ENCODE results near the gene XPR1. TPM values are rescaled to one million over a fixed set of nuclear protein-coding genes. Genes with fewer than 3 reads are reported as not detected.
A peak's percentile ranks its signal among the peaks of the same experiment; 100 is the strongest.

XPR1 gene
- total and polyA plus RNA-seq, 2 of the 8 experiments (the other 6 are each of a cell fraction or from before 2014, with no cell fraction given): 28.6 to 43.9 TPM

GRCh38 chr1:180838535-180838934, 206.7 kb downstream of the XPR1 start:
- no peak overlapping the region for H3K18ac ChIP-seq (ENCODE audit: extremely low read depth, low read length)
- 88% methylated on average over 3 of the region's 3 CpGs; no CpG with 5 or more reads in 1 of the 2 experiments for WGBS, 2 experiments (ENCODE audit: extremely low coverage in 1 of 2, insufficient coverage in 1 of 2, insufficient read length in 1 of 2, insufficient replicate concordance in 2 of 2, low coverage in 1 of 2, low lambda C conversion rate in 2 of 2, missing lambda C conversion rate in 1 of 2)
- CTCF ChIA-PET (ENCODE audit: partially characterized antibody): interaction anchor here (1.3 to 1.8 kb wide), 2 partner anchors 24 to 306 kb away, joined by 3 to 5 read pairs; no protein-coding TSS in a partner anchor
- H4K91ac ChIP-seq (replicated peaks; ENCODE audit: insufficient read length, low read length): no peak overlapping the region
- H4K5ac ChIP-seq (ENCODE audit: insufficient read length, low read depth, low read length): no peak overlapping the region
- TF ChIP-seq ATF3 (IDR thresholded peaks at IDR 0.05; ENCODE audit: insufficient read depth, low read depth, low read length) (no peak), CREB1 (IDR thresholded peaks at IDR 0.05) (no peak), RXRA (IDR thresholded peaks at IDR 0.05; ENCODE audit: insufficient read depth, low read depth, low read length) (no peak), EGR1 (IDR thresholded peaks at IDR 0.05; ENCODE audit: borderline replicate concordance, low read depth, low read length) (no peak), RBBP5 (IDR thresholded peaks at IDR 0.05; ENCODE audit: borderline replicate concordance, low read depth, low read length) (no peak), YY1 (IDR thresholded peaks at IDR 0.05; ENCODE audit: low read depth, low read length) (no peak), TAF1 (IDR thresholded peaks at IDR 0.05; ENCODE audit: low read depth, low read length) (no peak), CHD2 (IDR thresholded peaks at IDR 0.05; ENCODE audit: low read length) (no peak)
- no peak overlapping the region for H2BK20ac ChIP-seq (ENCODE audit: low read length)
- POLR2A ChIA-PET (ENCODE audit: partially characterized antibody): no interaction called here
- no peak overlapping the region for H3K56ac ChIP-seq (replicated peaks; ENCODE audit: insufficient read length, low read depth, low read length)
- no peak overlapping the region for H2BK15ac ChIP-seq (ENCODE audit: low read length)
- H3K23ac ChIP-seq (ENCODE audit: insufficient read length): no peak overlapping the region
- H2BK12ac ChIP-seq (ENCODE audit: low read depth, low read length): no peak overlapping the region
- no peak overlapping the region for H3K4ac ChIP-seq (replicated peaks; ENCODE audit: insufficient read length, low read depth, low read length)
- H2BK5ac ChIP-seq (ENCODE audit: low read depth, low read length): no peak overlapping the region
- no peak overlapping the region for H3K9ac ChIP-seq (replicated peaks in 1 of 4; ENCODE audit: extremely low read depth in 1 of 4, low read depth in 3 of 4, low read length in 3 of 4)
- no peak overlapping the region for H2AK5ac ChIP-seq (ENCODE audit: low read depth, low read length)
- no peaks in the 10 kb centered on the region for H4K20me1 ChIP-seq (replicated peaks in 1 of 2; ENCODE audit: control insufficient read depth in 1 of 2, insufficient read depth in 2 of 2, low read length in 2 of 2)
- peak; percentile 50 for FAIRE-seq
- H2AFZ ChIP-seq (ENCODE audit: low read length): no peak overlapping the region
- no peaks in the 10 kb centered on the region for H3K79me2 ChIP-seq (ENCODE audit: control insufficient read depth in 1 of 2, insufficient read depth in 2 of 2, low read length in 2 of 2)
- no peaks in the 10 kb centered on the region for H3K36me3 ChIP-seq (ENCODE audit: control insufficient read depth in 2 of 4, insufficient read depth in 4 of 4, low read length in 3 of 4)
- no peak overlapping the region for H3K4me2 ChIP-seq (ENCODE audit: insufficient read depth in 1 of 2, low read depth in 2 of 2, low read length in 2 of 2)
- no peaks in the 10 kb centered on the region for H3K23me2 ChIP-seq (ENCODE audit: low read depth, low read length)
- DNase-seq (ENCODE audit: low read depth in 1 of 2, low spot score in 2 of 2): no peak
- H3K27ac ChIP-seq (ENCODE audit: low read depth, low read length): no peak overlapping the region
- no peaks in the 10 kb centered on the region for H3K27me3 ChIP-seq (replicated peaks in 1 of 4; ENCODE audit: control insufficient read depth in 3 of 4, extremely low read depth in 1 of 4, insufficient read depth in 3 of 4, low read length in 3 of 4)
- no peak overlapping the region for H2BK120ac ChIP-seq (replicated peaks; ENCODE audit: low read depth, low read length)
- H3K4me3 ChIP-seq (ENCODE audit: extremely low read depth in 1 of 4, insufficient read depth in 2 of 4, low read depth in 3 of 4, low read length in 4 of 4): no peak overlapping the region
- H3K79me1 ChIP-seq (ENCODE audit: low read depth, low read length): no peaks in the 10 kb centered on the region
- H4K8ac ChIP-seq (ENCODE audit: extremely low read depth, insufficient read depth, low read length): no peak overlapping the region
- peaks cover 0 to 5% of the 10 kb centered on the region in 2 experiments; a peak in 1 of 4 replicates for H3K9me3 ChIP-seq (ENCODE audit: insufficient read depth in 2 of 2, low read depth in 1 of 2, low read length in 1 of 2)
- H3K14ac ChIP-seq (ENCODE audit: insufficient read length): no peak overlapping the region
- H3K4me1 ChIP-seq (replicated peaks in 1 of 4; ENCODE audit: control insufficient read depth in 3 of 4, insufficient read depth in 4 of 4, low read length in 3 of 4): peaks cover 0 to 9% (median 5%) of the 10 kb centered on the region in 4 experiments; a peak in 4 of 7 replicates

Data from H1 (cell line).